Chondrocyte (in vitro differentiated cells): ENCODE measurements around the gene GPR17. TPM values are rescaled to one million over a fixed set of nuclear protein-coding genes. Genes with fewer than 3 reads are reported as not detected.

Experiments
- DNase-seq: peaks from one replicate; pipeline ENCODE4 v3.0.0; 2021; ENCODE audit warnings: mixed read lengths, low spot score
- H3K27ac Mint-ChIP-seq: one replicate; pipeline ENCODE4 v1.8.0; 2021; ENCODE audit warnings: mild to moderate bottlenecking, moderate library complexity, mixed read lengths; ENCODE audit not compliant: unreplicated experiment
- H3K27me3 Mint-ChIP-seq: 2 replicates; pipeline ENCODE4 v1.8.0; 2021; ENCODE audit warnings: low read depth, mixed read lengths
- H3K36me3 Mint-ChIP-seq: 2 replicates; pipeline ENCODE4 v1.8.0; 2021; ENCODE audit warnings: low read depth, mixed read lengths
- H3K4me1 Mint-ChIP-seq: 2 replicates; pipeline ENCODE4 v1.8.0; 2021; ENCODE audit warnings: low read depth, mild to moderate bottlenecking, mixed read lengths
- H3K4me3 Mint-ChIP-seq: one replicate; pipeline ENCODE4 v1.8.0; 2021; ENCODE audit warnings: mild to moderate bottlenecking, moderate library complexity, mixed read lengths; ENCODE audit not compliant: unreplicated experiment
- H3K9me3 Mint-ChIP-seq: 2 replicates; pipeline ENCODE4 v1.8.0; 2021; ENCODE audit warnings: low read depth, mixed read lengths
- CTCF ChIP-seq: fragments of 200-600 bp; sonication (generic); IDR thresholded peaks from 2 replicates; pipeline ENCODE4 v1.5.0; 2021; ENCODE audit warnings: antibody characterized with exemption, mild to moderate bottlenecking, moderate library complexity
- total RNA-seq: library from RNA; stranded (reverse); gene quantifications from 3 replicates; pipeline ENCODE4 v1.2.1, GENCODE V29; 2021

Gene GPR17
- total RNA-seq, 1 donor from 2014 or later, result not detected

- H3K36me3 Mint-ChIP-seq, result no peaks in the 10 kb centered on the region
- H3K4me3 Mint-ChIP-seq, result no peak overlapping the region
- peaks cover 10% of the 10 kb centered on the region for H3K9me3 Mint-ChIP-seq
- TF ChIP-seq CTCF, result no peak
- H3K27me3 Mint-ChIP-seq, result no peaks in the 10 kb centered on the region
- DNase-seq, result no peak
- peaks cover 30% of the 10 kb centered on the region for H3K4me1 Mint-ChIP-seq
- no peak overlapping the region for H3K27ac Mint-ChIP-seq
Observed at GRCh38 chr2:127685410-127686080, 39.6 kb downstream of the GPR17 start.

GRCh38 chr2:127688405-127688804, 42.5 kb downstream of the GPR17 start:
- no peak overlapping the region for H3K27ac Mint-ChIP-seq
- H3K27me3 Mint-ChIP-seq, result no peaks in the 10 kb centered on the region
- DNase-seq, result no peak
- H3K4me3 Mint-ChIP-seq, result no peak overlapping the region
- H3K4me1 Mint-ChIP-seq, result peaks cover 10% of the 10 kb centered on the region
- TF ChIP-seq CTCF, result no peak
- peaks cover 18% of the 10 kb centered on the region for H3K9me3 Mint-ChIP-seq
- peaks cover 5% of the 10 kb centered on the region for H3K36me3 Mint-ChIP-seq

GRCh38 chr2:127690696-127691095, 44.7 kb downstream of the GPR17 start:
- Mint-ChIP-seq H3K4me3 (no peak overlapping the region), H3K4me1 (no peaks in the 10 kb centered on the region), H3K27me3 (no peaks in the 10 kb centered on the region), H3K36me3 (peaks cover 5% of the 10 kb centered on the region), H3K9me3 (peaks cover 18% of the 10 kb centered on the region), H3K27ac (no peak overlapping the region)
- TF ChIP-seq CTCF, result no peak
- DNase-seq, result no peak

- DNase-seq, result no peak
- H3K4me3 Mint-ChIP-seq, result no peak overlapping the region
- H3K27me3 Mint-ChIP-seq, result no peaks in the 10 kb centered on the region
- H3K36me3 Mint-ChIP-seq, result peaks cover 8% of the 10 kb centered on the region
- no peak for TF ChIP-seq CTCF
- peak overlapping the region; percentile 70 for H3K27ac Mint-ChIP-seq
- H3K4me1 Mint-ChIP-seq, result no peaks in the 10 kb centered on the region
- H3K9me3 Mint-ChIP-seq, result peaks cover 10% of the 10 kb centered on the region
Observed at GRCh38 chr2:127694986-127695385, 49.0 kb downstream of the GPR17 start.

GRCh38 chr2:127695491-127696472, 49.8 kb downstream of the GPR17 start:
- H3K4me3 Mint-ChIP-seq, result peak overlapping the region; percentile 41
- no peak for DNase-seq

More at GRCh38 chr2:127695491-127696472, 49.8 kb downstream of the GPR17 start:
- H3K27ac Mint-ChIP-seq, result no peak overlapping the region
- peaks cover 7% of the 10 kb centered on the region for H3K4me1 Mint-ChIP-seq
- no peaks in the 10 kb centered on the region for H3K27me3 Mint-ChIP-seq
- H3K36me3 Mint-ChIP-seq, result peaks cover 8% of the 10 kb centered on the region
- peaks cover 8% of the 10 kb centered on the region for H3K9me3 Mint-ChIP-seq
- TF ChIP-seq CTCF, result peak; percentile 82
